SK-N-SH (cell line): ENCODE measurements around the gene NAALADL1.

Experiments
- CTCF ChIP-seq: fragments of 200-600 bp; sonication (generic); IDR thresholded peaks from 2 replicates; pipeline ENCODE4 v1.6.1; 2017; ENCODE audit warnings: antibody characterized with exemption, mild to moderate bottlenecking, moderate library complexity
- EP300 ChIP-seq, 2 experiments: IDR thresholded peaks; 2 replicates each; pipeline versions ENCODE4 v1.4.0 to v1.6.1; 2012; ENCODE audit warnings: borderline replicate concordance in 1 of 2, low read depth in 1 of 2, low read length in 1 of 2
- PBX3 ChIP-seq: IDR thresholded peaks from 2 replicates; pipeline ENCODE4; 2012
- POLR2AphosphoS5 ChIP-seq: IDR thresholded peaks from 2 replicates; pipeline ENCODE4 v1.6.1; 2012; ENCODE audit warnings: low read depth, low read length
- REST ChIP-seq: IDR thresholded peaks from 2 replicates; pipeline ENCODE4 v1.6.1; 2012; ENCODE audit warnings: mild to moderate bottlenecking, low read depth, low read length, moderate library complexity
- ZBTB33 ChIP-seq: IDR thresholded peaks from 2 replicates; pipeline ENCODE4 v1.4.0; 2012; ENCODE audit warnings: low read depth, borderline replicate concordance

GRCh38 chr11:65027213-65028067 is 30.9 kb downstream of the NAALADL1 start, which contains the start of gene SNX15:
- peak; percentile 60 for TF ChIP-seq CTCF
- TF ChIP-seq REST = 0 out of 2 replicates have a peak, but pooled peaks have one; percentile 21
- TF ChIP-seq POLR2AphosphoS5 = peak; percentile 79
- TF ChIP-seq PBX3 = peak; percentile 5; the same call in 1 of the 2 replicates
- TF ChIP-seq ZBTB33 = no peak
- TF ChIP-seq EP300 (IDR thresholded peaks at IDR 0.05; ENCODE audit: borderline replicate concordance in 1 of 2, low read depth in 1 of 2, low read length in 1 of 2) = peak in 1 of 2 experiments; percentile 9; a peak in 1 of 4 replicates
